Measurements from ENCODE around the gene CLIP2.

- TF ChIP-seq CTCF (conservative IDR thresholded peaks at IDR 0.05) (no peak), EZH2 (IDR thresholded peaks at IDR 0.05; ENCODE audit: low read depth) (no peak)
Measured at GRCh38 chr7:74376256-74377036, 87.2 kb downstream of the CLIP2 start.

Data from PC-9 (cell line).